HG03460 (cell line): Measurements from ENCODE around the gene SMTN.
"Not testable (repeated sequence)": the region's sequence is repeated elsewhere in the genome, so short reads cannot be mapped to it uniquely, and the experiment has no call there.

Experiments used
- ATAC-seq: cut with Tn5 transposase; IDR thresholded peaks from one replicate; pipeline ENCODE4 v1.9.1; 2021; ENCODE audit not compliant: unreplicated experiment

SMTN gene

DNA sequence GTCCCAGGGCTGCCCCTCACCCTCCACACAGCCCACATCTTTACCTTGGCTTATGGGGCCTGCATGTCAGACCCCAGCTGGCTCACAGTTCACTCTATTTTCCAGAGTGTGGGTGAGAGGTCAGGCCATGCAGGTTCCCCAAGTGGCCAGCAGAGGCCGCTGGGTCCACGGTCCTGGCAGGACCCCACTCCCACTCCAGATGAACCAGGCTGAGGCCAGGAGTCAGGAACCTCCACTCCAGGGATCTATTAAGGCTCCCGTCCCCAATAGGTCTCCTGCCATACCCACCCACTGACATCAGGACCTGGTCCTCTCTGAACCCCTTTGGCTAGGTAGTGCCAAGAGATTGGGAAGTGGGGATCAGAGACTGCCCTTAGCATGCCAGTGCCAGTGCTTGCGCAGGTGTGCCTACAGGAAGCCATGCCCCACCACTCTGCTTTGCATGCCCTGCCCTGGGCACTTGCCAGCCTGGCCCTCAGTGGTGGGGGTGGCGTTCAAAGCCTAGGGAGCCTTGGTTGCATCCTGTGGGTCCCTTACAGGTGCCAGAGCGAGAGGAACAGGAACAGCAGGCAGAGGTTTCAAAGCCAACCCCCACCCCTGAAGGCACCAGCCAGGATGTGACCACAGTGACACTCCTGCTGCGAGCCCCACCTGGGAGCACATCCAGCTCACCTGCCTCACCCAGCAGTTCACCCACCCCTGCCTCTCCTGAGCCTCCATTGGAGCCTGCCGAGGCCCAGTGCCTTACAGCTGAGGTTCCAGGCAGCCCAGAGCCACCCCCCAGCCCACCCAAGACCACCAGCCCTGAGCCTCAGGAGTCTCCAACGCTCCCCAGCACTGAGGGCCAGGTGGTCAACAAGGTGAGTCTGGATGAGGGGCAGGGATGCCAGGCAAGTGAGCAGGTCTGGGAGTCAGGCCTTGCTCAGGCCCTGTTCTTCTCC, 8.3 kb downstream of the SMTN start:
- ATAC-seq = no peak

DNA sequence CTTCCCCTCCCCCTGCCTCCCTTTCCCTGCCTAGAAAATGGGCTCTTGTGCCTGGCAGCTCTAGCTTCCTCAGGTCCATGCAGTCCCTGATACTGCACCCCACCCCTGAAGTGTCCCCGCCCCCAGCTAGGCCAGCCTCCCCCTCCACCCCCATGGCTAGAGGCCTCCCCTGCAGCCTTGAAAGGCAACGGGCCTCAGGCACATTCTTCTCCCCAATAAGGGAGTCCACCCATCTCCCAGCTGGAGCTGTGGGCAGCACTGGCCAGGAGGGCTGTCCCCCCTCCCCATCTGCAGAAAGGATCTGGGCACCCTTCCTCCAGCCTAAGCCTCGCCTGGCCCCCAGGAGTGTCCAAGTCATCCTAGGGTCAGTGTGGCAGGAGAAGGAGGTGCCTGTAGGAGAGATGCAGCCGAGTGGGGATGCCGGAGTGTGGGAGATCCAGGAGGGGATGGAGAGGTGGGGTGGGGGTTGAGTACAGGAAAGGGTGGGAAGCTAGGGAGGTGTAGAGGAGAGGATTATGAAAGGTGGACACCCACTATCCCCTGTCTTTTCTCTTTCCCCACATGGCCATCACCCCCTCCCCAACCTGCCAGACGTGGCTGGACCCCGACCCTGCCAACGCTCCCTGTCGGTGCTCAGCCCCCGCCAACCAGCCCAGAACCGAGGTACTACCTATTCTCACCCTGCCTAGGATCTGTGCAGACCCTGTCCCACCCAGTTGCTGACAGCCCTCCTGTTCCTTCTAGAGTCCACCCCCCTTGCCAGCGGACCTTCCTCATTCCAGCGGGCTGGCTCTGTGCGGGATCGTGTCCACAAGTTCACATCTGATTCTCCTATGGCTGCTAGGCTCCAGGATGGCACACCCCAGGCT, 9.3 kb downstream of the SMTN start:
- ATAC-seq = no peak

DNA sequence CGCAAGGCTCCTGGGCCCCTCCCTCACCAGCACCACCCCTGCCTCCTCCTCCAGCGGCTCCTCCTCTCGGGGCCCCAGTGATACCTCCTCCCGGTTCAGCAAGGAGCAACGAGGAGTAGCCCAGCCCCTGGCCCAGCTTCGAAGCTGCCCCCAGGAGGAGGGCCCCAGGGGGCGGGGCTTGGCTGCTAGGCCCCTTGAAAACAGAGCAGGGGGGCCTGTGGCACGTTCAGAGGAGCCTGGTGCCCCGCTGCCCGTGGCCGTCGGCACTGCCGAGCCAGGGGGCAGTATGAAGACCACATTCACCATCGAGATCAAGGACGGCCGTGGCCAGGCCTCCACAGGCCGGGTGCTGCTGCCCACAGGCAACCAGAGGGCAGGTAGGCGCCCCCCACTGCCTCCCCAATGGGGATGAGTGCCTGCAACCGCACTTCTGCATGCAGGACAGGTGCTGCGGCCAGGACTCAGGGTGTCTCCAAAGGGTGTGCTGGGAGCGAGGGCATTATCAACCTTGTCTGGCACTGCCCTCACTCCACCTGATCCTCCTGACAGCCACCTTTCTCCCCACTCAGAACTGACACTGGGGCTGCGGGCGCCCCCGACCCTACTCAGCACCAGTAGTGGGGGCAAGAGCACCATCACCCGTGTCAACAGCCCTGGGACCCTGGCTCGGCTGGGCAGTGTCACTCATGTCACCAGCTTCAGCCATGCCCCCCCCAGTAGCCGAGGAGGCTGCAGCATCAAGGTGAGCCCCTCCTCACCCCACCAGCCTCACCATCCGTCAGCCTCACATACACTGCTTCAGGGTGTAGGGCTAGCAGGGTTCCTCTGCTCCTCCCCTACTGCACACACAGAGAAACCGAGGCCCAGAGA, 10.2 kb downstream of the SMTN start:
- ATAC-seq = no peak

DNA sequence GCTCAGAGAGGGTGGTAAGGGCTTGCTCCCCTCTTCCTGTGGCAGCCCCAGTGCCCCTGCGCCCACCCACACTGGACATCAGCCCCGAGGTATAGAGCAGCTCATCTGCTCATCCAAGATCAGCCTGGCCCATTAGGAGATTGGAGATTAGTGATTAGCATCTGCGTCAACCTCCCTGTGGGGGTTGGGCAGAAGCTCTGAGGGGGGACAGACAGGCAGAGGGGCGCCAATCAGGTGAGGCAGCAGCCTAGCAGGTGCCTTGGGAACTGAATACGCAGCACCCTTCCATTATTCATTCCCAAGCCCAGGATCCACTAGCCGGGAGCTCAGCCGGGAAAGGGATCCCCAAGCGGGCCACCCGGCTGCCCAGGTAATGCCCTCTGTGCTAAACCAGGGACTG, 11.0 kb downstream of the SMTN start:
- no peak for ATAC-seq

DNA sequence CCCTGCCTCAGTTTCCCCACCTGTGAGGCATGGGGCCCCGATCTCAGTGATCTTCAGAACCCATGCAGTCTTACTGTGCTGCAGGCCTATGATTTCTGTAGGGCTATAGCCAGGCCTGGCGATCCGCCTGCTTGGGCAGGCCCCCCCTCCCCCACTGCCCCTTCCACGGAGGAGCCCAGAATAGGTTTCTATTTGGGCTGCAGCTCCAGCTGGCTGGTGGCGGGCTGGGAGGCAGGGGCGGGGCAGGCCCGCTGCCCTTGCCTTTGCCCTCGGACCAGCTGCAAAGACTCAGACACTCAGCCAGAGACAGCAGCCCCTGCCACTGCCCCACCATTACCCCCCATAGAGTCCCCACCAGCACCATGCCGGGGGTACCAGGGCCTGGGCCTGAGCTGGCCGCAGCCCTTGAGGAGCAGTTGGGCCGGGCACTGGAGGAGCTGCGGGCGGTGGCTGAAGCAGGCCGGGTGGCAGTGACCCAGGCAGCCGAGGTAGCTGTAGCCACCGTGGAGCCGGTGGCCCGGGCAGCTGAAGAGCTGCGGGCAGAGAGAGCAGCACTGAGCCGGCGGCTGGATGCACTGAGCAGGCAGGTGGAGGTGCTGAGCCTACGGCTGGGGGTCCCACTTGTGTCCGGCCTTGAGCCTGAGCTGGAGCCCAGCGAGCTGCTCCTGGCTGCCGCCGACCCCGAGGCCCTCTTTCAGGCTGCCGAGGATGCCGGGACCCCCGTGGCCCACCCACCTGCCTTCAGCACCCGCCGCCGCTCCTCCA, 12.2 kb downstream of the SMTN start:
- no peak for ATAC-seq

DNA sequence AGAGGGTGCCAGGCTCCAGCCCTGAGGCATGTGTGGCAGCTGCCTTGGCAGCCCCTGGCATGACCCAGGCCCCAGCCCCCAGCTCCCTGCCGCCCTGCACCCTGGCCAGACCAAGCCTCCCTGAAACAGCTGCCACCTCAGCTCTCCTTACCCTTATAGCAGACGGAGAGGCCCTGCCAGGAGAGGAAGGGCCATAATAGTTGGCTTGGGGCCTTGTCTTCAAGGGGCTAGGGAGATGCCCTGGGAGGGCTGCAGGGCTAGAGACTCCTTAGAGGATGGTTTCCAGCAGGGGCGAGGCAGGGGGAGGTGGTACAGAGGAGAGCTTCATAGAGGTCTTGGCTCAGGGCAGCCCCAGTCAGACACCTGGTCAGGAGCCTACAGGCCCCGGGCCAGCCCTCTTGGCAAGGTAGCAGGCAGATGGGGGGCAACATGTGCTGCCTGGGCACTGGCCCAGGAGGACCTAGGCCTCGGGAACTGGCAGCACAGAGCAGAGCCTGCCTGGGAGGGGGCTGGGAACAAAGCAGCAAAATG, 13.0 kb downstream of the SMTN start:
- no peak for ATAC-seq

DNA sequence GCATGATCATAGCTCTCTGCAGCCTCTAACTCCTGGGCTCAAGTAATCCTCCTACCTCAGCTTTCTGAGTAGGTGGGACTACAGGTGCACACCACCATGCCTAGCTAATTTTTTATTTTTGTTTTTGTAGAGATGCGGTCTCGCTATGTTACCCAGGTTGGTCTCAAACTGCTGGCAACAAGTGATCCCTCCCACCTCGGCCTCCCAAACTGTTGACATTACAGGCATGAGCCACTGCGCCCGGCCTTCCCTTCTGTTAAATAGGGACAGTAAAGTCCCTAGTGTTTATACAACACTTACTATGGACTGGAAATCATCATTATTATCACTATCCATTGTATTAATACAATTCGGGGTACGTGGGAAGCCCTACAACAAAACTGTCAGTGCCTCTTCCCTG, 13.6 kb downstream of the SMTN start:
- ATAC-seq = no peak

DNA sequence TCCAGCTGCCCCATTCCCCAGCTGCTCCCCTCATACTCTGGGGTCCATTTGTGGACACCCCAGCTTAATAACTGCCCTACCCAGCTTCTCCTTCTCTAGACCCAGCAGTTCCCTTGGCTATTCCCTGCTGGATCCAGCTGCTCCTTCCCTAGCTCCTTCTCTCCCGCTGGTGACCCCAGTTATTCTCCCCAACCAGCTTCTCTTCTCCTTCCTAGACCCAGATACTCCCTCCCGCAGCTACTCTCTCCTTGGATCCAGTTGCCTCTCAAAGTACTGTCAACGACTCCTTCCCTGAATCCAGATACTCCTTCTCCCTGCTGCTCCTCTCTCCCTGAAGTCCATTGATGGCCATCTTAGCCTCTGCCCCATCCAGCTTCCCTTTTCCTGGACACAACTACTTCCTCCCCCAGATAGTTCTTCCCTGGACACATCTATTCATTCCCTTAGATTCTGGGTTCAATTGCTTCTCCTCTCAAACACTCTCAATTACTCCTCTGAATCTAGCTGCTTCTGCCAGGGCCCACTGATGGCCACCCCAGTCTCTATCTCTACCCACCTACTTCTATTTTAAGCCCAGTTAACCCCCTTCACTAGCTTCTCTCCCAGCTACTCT, 14.6 kb downstream of the SMTN start:
- ATAC-seq = no peak

DNA sequence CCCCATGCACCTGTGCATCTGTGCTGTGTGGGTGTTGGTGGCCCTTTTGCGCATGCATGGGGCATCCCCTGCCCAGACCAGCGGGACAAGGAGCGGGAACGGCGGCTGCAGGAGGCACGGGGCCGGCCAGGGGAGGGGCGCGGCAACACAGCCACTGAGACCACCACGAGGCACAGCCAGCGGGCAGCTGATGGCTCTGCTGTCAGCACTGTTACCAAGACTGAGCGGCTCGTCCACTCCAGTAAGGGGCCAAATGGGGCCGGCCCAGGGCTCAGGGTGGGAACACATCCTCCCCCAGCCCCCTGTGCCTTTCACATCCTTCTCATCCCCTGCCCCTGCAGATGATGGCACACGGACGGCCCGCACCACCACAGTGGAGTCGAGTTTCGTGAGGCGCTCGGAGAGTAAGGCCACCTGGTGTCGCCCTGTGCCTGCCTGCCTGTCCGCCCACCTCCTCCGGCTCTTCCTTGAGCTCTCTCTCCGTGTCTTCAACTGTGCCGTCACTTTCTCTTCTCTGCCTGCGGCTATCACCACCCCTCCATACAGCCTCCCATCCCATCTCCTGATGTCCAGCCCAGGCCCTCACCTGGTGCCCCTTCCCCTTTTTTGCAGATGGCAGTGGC, 15.7 kb downstream of the SMTN start:
- no peak for ATAC-seq

DNA sequence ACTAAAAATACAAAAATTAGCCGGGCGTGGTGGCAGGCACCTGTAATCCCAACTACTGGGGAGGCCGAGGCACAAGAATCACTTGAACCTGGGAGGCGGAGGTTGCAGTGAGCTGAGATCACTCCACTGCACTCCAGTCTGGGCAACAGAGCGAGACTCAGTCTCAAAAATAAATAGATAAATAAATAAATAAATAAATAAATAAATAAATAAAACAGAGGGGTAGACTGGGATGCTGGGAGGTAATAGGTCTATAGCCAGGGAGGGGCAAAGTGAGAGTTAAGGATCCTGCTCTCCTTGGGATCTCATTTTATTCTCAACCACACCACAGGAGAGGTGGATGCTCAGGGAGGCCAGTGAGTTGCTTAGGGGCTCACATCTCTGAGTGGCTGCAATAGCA, 16.4 kb downstream of the SMTN start:
- ATAC-seq = not testable (repeated sequence)

DNA sequence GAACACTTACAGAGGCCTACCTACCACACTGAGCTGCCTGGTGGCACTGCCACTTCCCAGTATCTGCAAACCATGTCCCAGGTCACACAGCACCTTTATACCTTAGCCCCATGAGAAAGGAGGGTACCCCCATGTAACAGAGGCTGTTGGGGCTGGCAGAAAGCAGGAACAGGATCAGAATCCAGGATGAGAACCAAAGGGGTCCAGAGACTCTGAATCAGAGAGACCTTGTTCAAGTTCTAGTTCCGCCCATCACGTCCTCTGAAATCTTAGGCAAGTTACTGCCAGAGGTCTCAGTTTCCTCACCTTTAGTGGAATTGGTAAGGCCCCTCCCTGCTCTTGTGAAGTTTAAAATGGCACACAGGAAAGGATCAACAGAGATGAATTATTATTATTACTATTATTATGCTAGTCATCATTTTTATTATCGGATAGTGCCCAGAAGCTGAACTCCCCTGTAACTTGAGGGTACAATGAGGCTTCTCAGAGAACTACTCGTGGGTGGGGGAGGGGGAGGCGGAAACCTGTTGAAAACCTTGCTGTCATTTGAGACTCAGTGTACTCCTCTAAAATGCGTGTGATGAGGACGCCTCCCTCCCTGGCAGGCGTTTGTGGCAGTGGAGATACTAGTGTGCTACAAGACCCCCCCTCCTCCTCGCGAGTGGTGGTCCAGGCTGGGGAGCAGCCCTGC, 17.0 kb downstream of the SMTN start:
- no peak for ATAC-seq

DNA sequence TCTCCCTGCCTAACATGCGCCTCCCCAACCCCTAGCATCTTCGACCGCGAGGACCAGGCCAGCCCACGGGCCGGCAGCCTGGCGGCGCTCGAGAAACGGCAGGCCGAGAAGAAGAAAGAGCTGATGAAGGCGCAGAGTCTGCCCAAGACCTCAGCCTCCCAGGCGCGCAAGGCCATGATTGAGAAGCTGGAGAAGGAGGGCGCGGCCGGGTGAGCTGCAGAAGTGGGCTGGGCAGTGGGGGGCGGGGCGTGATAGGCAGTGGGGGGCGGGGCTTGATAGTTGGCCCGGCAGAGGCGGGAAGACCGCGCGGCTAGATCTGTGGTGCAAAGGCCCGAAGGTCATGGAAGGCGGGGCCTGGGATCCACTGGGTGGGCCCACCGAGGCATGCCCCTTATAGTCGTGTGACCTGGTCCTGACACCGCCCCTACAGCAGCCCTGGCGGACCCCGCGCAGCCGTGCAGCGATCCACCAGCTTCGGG, 17.6 kb downstream of the SMTN start:
- ATAC-seq = no peak

DNA sequence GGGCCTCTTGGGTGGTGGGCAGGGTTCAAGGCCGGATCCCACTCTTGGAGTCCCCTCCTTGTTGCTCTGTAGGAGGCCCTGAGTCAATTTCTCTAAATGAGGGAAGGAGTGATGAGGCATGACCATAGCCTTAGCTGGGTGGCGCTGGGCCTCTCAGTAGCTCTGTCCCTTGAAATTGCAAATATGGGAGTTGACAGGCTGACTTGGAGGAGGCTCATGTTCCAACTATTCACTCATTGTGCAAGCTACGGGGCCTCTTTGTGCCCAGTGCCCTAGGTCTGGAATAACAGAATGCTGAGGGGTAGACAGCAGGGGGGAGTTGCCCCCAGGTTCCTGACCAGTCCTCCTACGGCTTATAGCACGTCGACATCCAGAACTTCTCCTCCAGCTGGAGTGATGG, 18.3 kb downstream of the SMTN start:
- ATAC-seq = no peak

DNA sequence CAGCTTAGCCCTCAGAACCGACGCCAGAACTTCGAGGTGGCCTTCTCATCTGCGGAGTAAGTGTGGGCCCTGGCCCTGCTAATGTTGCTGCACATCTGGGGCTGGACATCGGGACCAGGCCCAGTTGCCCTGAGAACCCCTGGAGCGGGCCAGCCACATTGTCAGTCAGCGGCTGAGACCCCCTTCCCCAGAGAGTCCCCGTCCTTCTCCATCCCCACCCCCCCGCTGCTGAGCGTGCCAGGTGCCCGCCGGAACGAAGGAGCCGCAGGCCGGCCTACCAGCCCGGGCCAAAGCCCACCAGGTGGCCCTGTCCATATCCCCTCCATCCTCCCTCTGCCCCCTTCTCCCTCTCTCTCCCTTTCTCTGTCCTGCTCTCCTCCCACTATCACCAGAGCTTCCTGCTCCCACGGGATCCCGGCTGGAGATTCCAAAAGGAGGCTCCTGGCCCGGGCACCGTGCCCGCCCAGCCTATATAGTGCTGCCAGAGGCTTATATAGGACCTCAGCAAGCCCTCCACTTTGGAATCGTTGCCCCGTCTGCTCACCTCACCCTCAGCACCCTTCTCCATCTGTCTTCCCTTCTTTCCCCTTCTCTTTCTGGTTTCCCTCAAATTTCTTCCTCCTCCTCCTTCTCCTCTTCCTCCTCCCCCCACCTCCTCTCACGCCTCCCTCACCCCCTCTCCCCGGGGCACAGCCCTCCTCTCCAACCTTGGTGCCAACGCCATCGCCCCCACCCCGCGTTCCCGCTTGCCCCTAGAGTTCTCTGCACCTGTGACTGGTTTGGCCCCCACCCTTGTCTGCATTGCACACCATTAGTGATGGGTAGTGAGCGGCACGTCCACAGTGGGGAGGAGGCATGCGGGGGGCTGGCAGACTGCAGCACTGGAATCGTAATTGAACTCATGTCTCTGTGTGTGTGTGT, 19.0 kb downstream of the SMTN start:
- ATAC-seq = no peak

DNA sequence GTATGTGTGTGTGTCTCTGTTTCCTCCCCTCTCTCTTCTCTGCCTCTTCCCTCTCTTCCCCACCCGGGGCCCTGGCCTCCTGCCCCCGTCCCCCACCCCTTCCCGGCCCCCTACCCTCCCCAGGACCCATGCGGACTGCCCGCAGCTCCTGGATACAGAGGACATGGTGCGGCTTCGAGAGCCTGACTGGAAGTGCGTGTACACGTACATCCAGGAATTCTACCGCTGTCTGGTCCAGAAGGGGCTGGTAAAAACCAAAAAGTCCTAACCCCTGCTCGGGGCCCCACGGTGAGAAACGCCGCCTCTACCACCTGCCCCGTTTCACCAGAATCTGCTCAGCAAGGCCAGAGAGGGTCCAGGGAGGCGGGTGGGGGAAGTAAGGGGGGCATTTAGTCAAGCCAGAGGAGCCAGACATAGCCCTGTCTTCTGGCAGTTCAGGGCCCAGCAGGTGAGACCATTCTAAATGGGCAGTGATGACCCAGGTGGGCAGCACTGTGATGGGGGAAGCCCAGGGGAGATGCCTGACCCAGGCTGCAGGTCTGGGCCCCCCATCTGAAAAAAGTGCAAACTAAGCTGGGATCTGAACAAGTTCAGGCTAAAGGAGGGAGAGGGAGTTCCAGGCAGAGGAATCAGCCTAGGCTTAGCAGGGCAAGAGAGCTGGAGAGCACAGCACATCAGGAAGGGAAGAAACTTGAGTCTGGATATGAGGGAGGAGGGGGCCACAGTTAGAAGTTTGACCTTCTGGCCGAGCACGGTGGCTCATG, 19.8 kb downstream of the SMTN start:
- ATAC-seq = no peak

DNA sequence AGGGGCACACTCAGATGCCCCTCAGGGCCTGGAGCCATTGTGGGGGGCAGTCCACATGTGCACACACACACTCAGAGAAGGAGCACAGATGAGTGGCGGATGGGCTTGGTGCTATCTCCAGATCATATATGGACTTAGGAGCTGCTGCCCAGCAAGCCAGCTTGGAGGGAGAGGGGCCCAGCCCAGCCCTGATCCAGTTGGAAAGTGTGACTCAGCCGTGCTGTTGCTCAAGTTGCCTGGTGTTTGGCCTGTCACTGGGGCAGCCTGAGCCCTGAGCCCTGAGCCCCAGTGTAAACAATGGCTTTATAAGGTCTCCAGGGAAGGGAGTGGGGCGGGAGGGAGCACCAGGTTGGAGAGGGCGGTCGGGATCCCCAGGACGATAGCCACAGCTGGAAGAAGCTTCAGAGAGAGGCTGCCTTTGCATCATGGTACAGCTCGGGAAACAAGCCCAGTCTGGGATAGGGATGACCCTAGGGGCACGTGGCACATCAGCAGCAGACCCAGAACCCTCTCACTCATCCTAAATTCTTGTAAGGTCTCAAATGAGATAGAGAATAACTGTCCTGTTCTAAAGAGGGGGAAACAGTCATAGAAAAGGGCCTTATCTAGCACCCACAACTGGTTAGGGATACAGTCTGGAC, 21.4 kb downstream of the SMTN start:
- no peak for ATAC-seq
